ENCODE measurements around the gene DGKB. TPM values are rescaled to one million over a fixed set of nuclear protein-coding genes. Genes with fewer than 3 reads are reported as not detected.

Gene DGKB
- total RNA-seq: not detected in 2 replicates

DNA sequence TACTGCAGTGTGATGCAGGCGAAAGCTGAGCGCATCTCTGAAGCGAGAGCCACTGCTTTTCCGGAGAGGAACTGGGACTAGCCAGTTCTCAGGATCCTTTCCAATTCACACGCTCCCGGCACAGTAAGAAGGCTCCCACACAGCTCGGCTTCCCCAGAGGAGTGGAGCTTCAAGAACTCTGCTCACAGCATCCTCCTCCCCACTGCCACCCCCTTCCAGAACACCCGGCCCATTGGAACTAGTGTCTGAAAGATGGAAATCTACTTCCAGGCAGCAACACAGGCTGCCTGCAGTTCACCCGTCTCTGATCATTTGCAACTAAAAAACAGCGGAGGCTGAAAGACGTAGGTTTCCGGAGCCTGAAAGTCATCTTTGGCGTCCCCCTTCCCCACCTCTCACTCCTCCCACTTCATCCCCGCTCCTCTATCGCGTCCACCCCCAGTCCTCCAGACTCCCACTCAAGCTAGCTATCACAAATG is at the start of gene DGKB:
Gene DGKB (minus strand): TSS at position 163 of the 479 bp plus-strand sequence.

